ENCODE results near the gene LMCD1.

The LMCD1 gene

GRCh38 chr3:8505621-8506020, 4.0 kb downstream of the LMCD1 start:
- DNase-seq (ENCODE audit: low read depth), result no peak

- no peak for DNase-seq (ENCODE audit: low read depth)
These were observed 5.0 kb downstream of the LMCD1 start for GRCh38 chr3:8506571-8507061.

- no peak for DNase-seq (ENCODE audit: low read depth)
These were observed 5.9 kb downstream of the LMCD1 start for GRCh38 chr3:8507496-8507895.

- DNase-seq (ENCODE audit: low read depth), result no peak
These were observed 8.3 kb downstream of the LMCD1 start for GRCh38 chr3:8509961-8510360.

- DNase-seq (ENCODE audit: low read depth), result no peak
These were observed 10.6 kb downstream of the LMCD1 start for GRCh38 chr3:8512234-8512633.

GRCh38 chr3:8516047-8516661, 14.5 kb downstream of the LMCD1 start:
- DNase-seq (ENCODE audit: low read depth), result no peak

GRCh38 chr3:8516783-8517182, 15.2 kb downstream of the LMCD1 start:
- no peak for DNase-seq (ENCODE audit: low read depth)

- DNase-seq (ENCODE audit: low read depth), result no peak
These were observed 15.9 kb downstream of the LMCD1 start for GRCh38 chr3:8517487-8517886.

- DNase-seq (ENCODE audit: low read depth), result no peak
These were observed 16.5 kb downstream of the LMCD1 start for GRCh38 chr3:8518138-8518537.

- no peak for DNase-seq (ENCODE audit: low read depth)
These were observed 17.5 kb downstream of the LMCD1 start for GRCh38 chr3:8519156-8519555.

GRCh38 chr3:8519774-8520448, 18.3 kb downstream of the LMCD1 start:
- no peak for DNase-seq (ENCODE audit: low read depth)

GRCh38 chr3:8520816-8521403, 19.3 kb downstream of the LMCD1 start:
- no peak for DNase-seq (ENCODE audit: low read depth)

GRCh38 chr3:8523041-8523440, 21.4 kb downstream of the LMCD1 start:
- DNase-seq (ENCODE audit: low read depth), result no peak

GRCh38 chr3:8524249-8524648, 22.6 kb downstream of the LMCD1 start:
- DNase-seq (ENCODE audit: low read depth), result no peak

- DNase-seq (ENCODE audit: low read depth), result no peak
These were observed 23.2 kb downstream of the LMCD1 start for GRCh38 chr3:8524656-8525399.

GRCh38 chr3:8525893-8526292, 24.3 kb downstream of the LMCD1 start:
- DNase-seq (ENCODE audit: low read depth), result no peak

GRCh38 chr3:8529181-8529637, 27.6 kb downstream of the LMCD1 start:
- DNase-seq (ENCODE audit: low read depth), result no peak

- no peak for DNase-seq (ENCODE audit: low read depth)
These were observed 28.3 kb downstream of the LMCD1 start for GRCh38 chr3:8529738-8530525.

- DNase-seq (ENCODE audit: low read depth), result no peak
These were observed 29.0 kb downstream of the LMCD1 start for GRCh38 chr3:8530581-8530980.

GRCh38 chr3:8532251-8532871, 30.7 kb downstream of the LMCD1 start:
- DNase-seq (ENCODE audit: low read depth), result no peak

Data from activated T-cell treated with anti-CD3 and anti-CD28 coated beads for 24 hours (primary cell).